NCI-H748 treated with DMSO at 0.1 percent for 48 hours (cell line): Measurements from ENCODE around the gene SORCS3.

Source experiments
- DNase-seq: peaks from one replicate; lab custom pipeline; 2025; lab: John Stamatoyannopoulos, UW

The SORCS3 gene

GRCh38 chr10:105017116-105017515 lies 376.0 kb downstream of the SORCS3 start:
- no peak for DNase-seq

DNA sequence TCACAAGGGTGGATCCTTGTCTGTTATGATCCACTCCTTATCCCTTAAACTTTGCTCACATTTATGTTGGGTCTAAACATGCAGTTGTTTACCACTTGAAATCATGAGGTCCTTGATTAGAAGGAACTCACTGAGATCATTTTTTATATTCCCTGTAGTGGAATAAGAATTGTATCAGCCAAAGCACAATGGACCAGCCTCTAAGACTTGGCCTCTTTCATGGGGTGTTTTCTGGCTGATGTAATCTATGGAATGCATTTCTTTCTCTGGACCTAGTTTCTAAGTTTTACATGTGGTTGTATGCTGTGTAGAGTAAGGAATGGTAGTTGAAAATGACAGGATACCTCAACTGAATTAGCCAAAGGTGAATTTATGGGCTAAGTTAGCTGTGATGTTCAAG lies 376.6 kb downstream of the SORCS3 start:
- DNase-seq = no peak

- DNase-seq = no peak
Measured at GRCh38 chr10:105023211-105024111, 382.4 kb downstream of the SORCS3 start.

- peak; percentile 84 for DNase-seq
Measured at GRCh38 chr10:105024184-105024583, 383.1 kb downstream of the SORCS3 start.

GRCh38 chr10:105025092-105025491 lies 384.0 kb downstream of the SORCS3 start:
- DNase-seq = no peak

GRCh38 chr10:105026566-105026965 lies 385.5 kb downstream of the SORCS3 start:
- no peak for DNase-seq

DNA sequence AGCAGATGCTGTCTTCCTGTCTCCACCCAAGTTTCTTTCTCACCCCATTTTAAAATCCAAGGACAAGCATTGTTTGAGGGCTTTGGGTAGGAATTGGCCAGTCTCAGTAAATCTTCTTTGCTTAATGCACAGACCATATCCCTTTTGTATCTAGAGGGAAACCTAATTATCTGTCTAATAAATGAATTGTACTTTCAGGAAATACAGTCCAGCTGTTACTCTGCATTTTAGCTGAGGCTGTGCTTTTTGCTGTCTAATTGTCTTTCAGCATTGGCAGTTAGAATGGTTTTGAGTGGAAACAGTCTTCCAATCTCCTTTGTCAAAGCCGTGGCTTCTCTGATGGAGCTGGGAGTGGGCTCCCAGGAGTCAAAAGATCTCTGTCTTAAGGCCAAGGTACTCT lies 388.2 kb downstream of the SORCS3 start:
- DNase-seq = no peak

DNA sequence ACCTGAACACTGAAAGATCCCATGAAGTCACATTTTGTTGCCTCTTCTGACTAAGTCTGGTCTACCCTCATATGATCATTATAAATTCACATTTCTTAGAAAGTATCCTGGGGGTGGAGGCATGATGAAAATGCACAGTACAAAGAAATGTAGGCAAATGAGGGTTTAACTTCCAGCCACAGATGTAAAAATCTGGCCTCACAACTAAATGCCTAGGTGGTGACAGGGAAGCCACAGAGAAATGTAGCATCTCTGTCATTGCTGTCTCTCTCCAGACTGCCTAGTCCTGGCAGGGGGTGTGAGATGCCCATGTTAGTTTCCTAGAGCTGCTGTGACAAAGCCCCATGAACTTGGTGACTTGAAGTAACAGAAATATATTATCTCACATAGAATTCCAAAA lies 395.9 kb downstream of the SORCS3 start:
- DNase-seq = no peak

DNA sequence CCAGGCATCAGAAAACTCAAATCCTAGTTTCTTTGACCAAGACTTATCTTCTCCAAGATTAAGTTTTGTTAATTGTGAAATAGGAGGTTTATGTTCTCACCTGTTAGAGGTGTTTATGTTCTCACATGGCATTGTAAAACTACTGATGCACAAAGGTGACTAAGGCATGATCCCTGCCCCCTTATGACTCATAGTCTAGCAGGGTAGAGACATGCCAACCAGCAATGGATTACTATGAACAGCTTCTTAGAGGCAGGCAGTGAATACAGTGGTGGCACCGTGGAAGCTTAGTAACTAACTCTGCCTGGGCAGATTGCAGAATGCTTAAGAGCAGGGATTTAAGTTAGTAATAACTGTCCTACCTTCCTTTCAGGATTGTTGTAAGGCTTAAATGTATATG lies 400.9 kb downstream of the SORCS3 start:
- no peak for DNase-seq

DNA sequence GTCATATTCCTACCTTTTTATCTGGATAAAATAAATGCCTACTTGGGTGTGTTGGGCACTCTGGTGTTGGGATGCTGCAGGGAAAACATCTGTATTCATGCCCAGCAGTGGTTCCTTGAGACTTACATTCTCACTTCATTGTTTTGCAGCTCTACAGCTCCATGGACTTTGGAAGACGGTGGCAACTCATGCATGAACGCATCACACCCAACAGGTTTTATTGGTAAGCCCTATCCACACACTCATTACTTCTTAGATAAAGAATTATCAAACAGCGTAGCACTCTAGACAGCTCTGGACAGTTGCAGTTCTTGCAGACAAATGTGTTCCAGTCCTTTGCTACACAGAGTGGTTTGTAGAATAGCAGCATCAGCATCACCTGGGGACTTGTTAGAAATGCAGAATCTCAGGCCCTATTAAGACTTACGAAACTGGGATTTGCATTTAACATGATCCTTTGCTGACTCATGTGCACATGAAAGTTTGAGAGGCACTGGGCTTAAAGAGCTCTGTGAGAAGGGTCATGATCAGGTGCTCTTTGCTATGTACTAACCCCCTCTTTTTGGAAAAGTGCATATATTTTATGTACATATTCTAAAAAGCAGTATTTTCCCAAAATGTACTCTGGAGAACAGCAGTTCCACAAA lies 401.9 kb downstream of the SORCS3 start:
- DNase-seq = no peak

- DNase-seq = no peak
Measured at GRCh38 chr10:105044902-105045301, 403.8 kb downstream of the SORCS3 start.

GRCh38 chr10:105056413-105056812 lies 415.3 kb downstream of the SORCS3 start:
- DNase-seq = no peak

GRCh38 chr10:105062951-105063350 lies 421.9 kb downstream of the SORCS3 start:
- no peak for DNase-seq

DNA sequence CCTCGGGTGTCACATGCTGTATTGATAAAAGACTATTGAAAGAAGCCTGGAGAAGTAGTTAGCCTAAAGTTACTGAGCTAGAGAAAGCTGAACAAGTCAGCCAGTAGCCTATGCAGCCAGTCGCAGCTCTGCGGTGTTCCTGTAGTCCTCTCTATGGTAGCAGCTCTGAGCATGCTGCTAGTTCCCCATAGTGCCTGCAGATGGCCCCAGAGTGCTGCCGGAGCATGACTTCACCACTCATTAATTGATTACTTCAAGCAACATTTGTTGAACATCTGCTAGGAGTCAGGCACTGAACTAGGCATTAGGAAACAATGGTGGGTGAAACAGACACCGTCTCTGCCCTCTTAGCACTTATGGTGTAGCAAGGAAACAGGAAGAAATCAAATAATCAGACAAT lies 422.7 kb downstream of the SORCS3 start:
- peak; percentile 21 for DNase-seq

GRCh38 chr10:105068497-105068896 lies 427.4 kb downstream of the SORCS3 start:
- DNase-seq = no peak

GRCh38 chr10:105070249-105070648 lies 429.2 kb downstream of the SORCS3 start:
- no peak for DNase-seq

DNA sequence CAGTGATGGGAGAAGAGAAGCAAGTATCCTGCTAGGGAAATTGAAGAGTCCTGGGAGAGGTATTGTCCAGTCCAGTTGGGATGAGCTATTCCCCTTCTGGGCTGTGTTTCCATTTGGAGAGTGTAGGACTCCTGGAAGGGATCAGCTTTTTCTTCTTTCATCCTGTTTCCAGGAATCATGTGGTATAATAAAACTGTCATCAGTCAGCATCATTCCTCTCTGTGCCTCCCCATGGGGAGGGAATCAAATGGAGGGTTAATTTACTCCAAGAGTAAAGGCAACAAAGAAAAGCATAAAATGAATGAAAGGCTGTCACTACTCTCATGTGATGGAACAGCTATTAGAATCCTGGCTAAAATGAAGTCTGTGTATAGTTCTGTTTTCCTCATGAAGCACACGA lies 429.9 kb downstream of the SORCS3 start:
- no peak for DNase-seq

GRCh38 chr10:105071980-105072379 lies 430.9 kb downstream of the SORCS3 start:
- no peak for DNase-seq

DNA sequence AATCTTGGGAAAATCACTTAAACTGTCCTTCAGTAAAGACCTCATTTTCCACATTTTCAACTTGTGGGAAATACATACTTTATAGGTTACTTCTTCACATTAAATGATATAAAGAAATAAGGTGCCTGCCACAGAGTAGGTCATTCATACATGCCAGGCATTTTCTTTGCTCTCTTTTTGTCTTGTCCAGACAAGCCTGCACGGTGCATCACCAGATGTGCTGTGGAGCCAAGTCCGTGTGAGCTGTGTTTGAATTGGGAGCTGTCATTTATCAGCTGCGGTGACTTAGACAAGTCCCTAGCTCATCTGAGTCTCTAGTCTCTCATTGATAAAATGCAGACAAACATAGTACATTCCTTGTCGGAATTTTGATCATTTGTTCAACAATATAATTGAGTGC lies 432.9 kb downstream of the SORCS3 start:
- no peak for DNase-seq

GRCh38 chr10:105075031-105075430 lies 433.9 kb downstream of the SORCS3 start:
- no peak for DNase-seq

DNA sequence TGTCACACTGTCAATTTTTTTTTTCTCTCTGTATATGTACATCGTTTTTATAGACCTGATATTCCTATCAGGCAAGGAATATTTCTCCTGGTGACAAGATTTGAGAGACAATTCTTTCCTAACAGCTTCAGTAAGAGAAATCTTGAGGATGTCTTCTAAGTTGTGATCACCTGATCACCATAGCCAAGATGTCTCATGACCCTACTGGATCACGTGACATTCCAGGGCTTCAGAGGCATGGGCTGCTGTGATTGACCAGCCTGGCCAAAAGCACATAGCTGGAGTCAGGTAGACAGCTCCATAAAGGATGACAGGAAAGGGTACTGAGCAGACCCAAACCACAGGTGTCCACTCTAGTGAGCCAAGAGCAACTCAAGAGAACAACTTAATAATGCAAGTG lies 444.9 kb downstream of the SORCS3 start:
- no peak for DNase-seq

DNA sequence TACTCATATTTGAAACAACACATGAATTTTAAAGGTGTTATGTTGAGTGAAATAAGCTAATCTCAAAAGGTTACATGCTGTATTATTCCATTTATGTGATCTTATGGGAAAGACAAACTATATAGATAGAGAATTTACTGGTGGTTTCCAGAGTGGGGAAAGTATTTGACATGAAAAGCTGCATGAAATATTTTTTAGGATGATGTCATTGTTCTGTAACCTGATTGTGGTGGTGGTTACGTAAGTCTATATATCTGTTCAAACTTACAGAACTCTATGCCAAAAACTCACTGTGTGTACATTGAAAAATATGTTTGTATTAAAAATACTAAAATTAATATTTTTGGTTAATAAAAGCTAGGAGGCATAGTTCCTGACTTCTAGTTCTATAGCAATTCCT lies 453.0 kb downstream of the SORCS3 start:
- DNase-seq = no peak

DNA sequence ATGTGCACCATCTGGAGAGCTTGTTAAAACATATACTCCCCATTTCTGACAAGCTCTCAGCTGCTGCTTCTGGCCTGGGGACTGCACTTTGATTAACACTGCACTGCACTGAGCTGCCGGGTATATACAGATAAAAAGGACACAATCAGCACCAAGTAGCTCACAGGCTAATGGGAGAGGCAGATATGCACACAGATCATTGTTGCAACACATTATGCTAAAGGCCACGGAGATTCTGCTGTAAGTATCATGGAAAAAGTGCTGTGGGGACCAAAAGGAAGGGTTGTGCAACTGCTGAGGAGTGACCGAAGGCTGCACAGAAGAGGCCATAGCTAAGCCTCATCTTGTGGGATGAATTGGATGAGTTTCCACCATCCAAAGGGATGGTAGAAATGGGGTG lies 455.2 kb downstream of the SORCS3 start:
- no peak for DNase-seq

GRCh38 chr10:105102977-105103376 lies 461.9 kb downstream of the SORCS3 start:
- DNase-seq = no peak
